Fibroblast of pulmonary artery (primary cell): ENCODE measurements around the gene GAB2.

ENCODE experiments used
- DNase-seq: peaks from one replicate; pipeline ENCODE4 v3.0.0-alpha.2; 2010; ENCODE audit warnings: low read depth
- H3K4me3 ChIP-seq: replicated peaks from 2 replicates; pipeline ENCODE4 v1.5.1; 2011; ENCODE audit warnings: low read depth, mild to moderate bottlenecking, control low read depth, low read length, moderate library complexity
- CTCF ChIP-seq: IDR thresholded peaks from 2 replicates; pipeline ENCODE4 v1.5.1; 2011; ENCODE audit warnings: mild to moderate bottlenecking, control low read depth, low read length, inconsistent platforms; ENCODE audit errors: missing control alignments

The GAB2 gene

GRCh38 chr11:78265326-78265725, 152.3 kb downstream of the GAB2 start:
- no peak for TF ChIP-seq CTCF
- no peak for DNase-seq
- H3K4me3 ChIP-seq, result no peak overlapping the region

GRCh38 chr11:78262691-78263090, 154.9 kb downstream of the GAB2 start:
- TF ChIP-seq CTCF, result no peak
- no peak overlapping the region for H3K4me3 ChIP-seq
- no peak for DNase-seq

GRCh38 chr11:78262238-78262637, 155.4 kb downstream of the GAB2 start:
- no peak for DNase-seq
- no peak overlapping the region for H3K4me3 ChIP-seq
- TF ChIP-seq CTCF, result no peak

- DNase-seq, result no peak
- H3K4me3 ChIP-seq, result no peak overlapping the region
- TF ChIP-seq CTCF, result no peak
These were observed 155.8 kb downstream of the GAB2 start for GRCh38 chr11:78261828-78262227.

GRCh38 chr11:78261367-78261766, 156.3 kb downstream of the GAB2 start:
- no peak for DNase-seq
- TF ChIP-seq CTCF, result no peak

GRCh38 chr11:78259777-78260487, 157.7 kb downstream of the GAB2 start:
- H3K4me3 ChIP-seq, result no peak overlapping the region
- DNase-seq, result no peak
- no peak for TF ChIP-seq CTCF

More at GRCh38 chr11:78261367-78261766, 156.3 kb downstream of the GAB2 start:
- no peak overlapping the region for H3K4me3 ChIP-seq

GRCh38 chr11:78257654-78258053, 160.0 kb downstream of the GAB2 start:
- DNase-seq, result no peak
- no peak for TF ChIP-seq CTCF
- H3K4me3 ChIP-seq, result no peak overlapping the region
